Kidney epithelial cell (primary cell): ENCODE measurements around the gene VSX2. TPM values are rescaled to one million over a fixed set of nuclear protein-coding genes. Genes with fewer than 3 reads are reported as not detected.

Source experiments
- DNase-seq: peaks from one replicate; pipeline ENCODE4 v3.0.0-alpha.2; 2010; ENCODE audit warnings: low read depth
- H3K27me3 ChIP-seq: 2 replicates; pipeline ENCODE4 v1.6.0; 2011; ENCODE audit warnings: low read length; ENCODE audit not compliant: control insufficient read depth, insufficient read depth
- H3K36me3 ChIP-seq: 2 replicates; pipeline ENCODE4 v1.5.1; 2011; ENCODE audit warnings: low read length; ENCODE audit not compliant: control insufficient read depth, insufficient read depth
- H3K4me3 ChIP-seq: 2 replicates; pipeline ENCODE4 v1.5.1; 2011; ENCODE audit warnings: low read depth, mild to moderate bottlenecking, control low read depth, low read length
- total RNA-seq: library from RNA; depleted of rRNA; stranded (reverse); fragments of >200 nt; gene quantifications from 2 replicates; pipeline ENCODE4 v1.2.3, GENCODE V29; 2015
- TF ChIP-seq, protein P1 (sequence below): IDR thresholded peaks from 2 replicates; pipeline ENCODE4 v1.5.1; 2011; ENCODE audit warnings: mild to moderate bottlenecking, moderate library complexity, low read length, control low read depth, inconsistent platforms; ENCODE audit not compliant: insufficient read depth, poor library complexity, severe bottlenecking

Gene VSX2
- total RNA-seq, 1 donor from 2014 or later: not detected

DNA sequence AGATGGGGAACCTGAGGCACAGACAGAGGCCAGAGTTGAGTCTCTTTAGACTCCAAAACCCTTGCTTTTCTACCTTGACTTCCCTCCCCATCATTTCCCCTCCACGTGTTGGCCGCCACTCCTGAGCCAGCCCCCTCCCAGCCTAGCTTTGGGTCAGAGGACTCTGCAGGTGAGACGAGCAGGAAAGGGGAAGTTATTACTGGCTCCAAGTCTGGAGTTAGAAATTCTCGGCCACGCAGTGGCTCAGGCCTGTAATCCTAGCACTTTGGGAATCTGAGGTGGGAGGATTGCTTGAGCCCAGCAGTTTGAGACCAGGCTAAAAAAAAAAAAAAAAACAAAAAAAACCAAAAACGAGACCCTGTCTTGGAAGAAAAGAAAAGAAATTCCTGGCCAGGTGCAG is 8.8 kb downstream of the VSX2 start:
- Histone ChIP-seq H3K4me3 (no peak overlapping the region), H3K27me3 (peaks cover 46% of the 10 kb centered on the region), H3K36me3 (no peaks in the 10 kb centered on the region)
- DNase-seq: no peak
- TF ChIP-seq, protein P1, sequence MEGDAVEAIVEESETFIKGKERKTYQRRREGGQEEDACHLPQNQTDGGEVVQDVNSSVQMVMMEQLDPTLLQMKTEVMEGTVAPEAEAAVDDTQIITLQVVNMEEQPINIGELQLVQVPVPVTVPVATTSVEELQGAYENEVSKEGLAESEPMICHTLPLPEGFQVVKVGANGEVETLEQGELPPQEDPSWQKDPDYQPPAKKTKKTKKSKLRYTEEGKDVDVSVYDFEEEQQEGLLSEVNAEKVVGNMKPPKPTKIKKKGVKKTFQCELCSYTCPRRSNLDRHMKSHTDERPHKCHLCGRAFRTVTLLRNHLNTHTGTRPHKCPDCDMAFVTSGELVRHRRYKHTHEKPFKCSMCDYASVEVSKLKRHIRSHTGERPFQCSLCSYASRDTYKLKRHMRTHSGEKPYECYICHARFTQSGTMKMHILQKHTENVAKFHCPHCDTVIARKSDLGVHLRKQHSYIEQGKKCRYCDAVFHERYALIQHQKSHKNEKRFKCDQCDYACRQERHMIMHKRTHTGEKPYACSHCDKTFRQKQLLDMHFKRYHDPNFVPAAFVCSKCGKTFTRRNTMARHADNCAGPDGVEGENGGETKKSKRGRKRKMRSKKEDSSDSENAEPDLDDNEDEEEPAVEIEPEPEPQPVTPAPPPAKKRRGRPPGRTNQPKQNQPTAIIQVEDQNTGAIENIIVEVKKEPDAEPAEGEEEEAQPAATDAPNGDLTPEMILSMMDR: no peak

DNA sequence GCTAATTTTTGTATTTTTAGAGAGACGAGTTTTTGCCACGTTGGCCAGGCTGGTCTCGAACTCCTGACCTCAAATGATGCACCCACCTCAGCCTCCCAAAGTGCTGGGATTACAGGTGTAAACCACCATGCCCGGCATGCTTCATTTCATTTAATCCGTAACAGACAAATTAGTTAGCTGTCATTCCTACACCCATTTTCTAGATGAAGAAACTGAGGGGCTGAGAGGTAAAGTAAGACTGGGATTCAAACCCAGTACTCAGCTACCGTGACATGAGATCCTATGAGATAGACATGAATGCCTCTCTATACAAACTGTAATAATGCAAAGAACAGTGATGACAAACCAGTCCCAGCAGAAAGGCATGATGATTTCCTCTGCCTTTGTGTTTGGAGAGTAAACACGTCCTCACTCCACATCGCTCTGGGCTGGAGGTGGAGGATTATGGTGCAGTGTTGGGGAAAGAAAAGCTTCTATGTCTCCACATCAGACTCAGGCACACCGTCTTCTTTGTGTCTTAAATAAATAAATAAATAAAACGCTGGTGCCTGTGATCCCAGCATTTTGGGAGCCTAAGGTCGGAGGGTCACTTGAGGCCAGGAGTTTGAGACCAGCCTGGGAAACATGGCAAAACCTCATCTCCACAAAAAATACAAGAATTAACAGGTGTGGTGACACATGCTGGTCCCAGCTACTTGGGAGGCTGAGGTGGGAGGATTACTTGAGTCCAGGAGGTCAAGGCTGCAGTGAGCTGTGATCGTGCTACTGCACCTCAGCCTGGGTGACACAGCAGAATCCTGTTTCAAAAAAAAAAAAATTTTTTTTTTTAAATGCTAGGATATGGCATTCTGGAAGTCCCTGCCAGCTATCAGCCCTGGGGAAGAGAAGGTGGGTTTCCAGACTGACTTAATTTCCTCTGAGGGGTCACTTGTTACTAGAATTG is 10.5 kb downstream of the VSX2 start:
- Histone ChIP-seq H3K27me3 (peaks cover 31% of the 10 kb centered on the region), H3K4me3 (no peak overlapping the region), H3K36me3 (no peaks in the 10 kb centered on the region)
- TF ChIP-seq, protein P1: no peak
- DNase-seq: no peak

DNA sequence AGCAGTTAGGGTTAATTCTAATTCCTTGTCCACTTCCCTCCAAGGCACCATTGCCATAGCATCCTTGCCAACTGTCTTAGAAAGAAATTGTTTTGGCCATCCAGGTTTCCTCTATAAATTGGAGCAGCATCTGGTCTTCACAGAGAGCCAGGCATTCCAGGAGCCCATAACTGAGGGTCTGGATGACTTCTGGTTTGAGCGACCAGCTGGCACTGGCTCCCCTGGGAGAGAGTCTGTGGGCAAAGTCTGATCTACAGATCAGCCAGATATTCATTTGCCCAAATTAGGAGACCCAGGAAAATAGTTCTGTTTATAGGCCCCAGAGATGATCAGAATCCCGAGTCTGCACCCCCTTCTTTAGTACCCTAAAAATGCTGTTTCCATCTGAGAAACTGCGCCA is 16.0 kb downstream of the VSX2 start:
- H3K27me3 ChIP-seq: peaks cover 35% of the 10 kb centered on the region
- no peak overlapping the region for H3K4me3 ChIP-seq
- DNase-seq: no peak
- H3K36me3 ChIP-seq: no peaks in the 10 kb centered on the region
- TF ChIP-seq, protein P1: no peak

DNA sequence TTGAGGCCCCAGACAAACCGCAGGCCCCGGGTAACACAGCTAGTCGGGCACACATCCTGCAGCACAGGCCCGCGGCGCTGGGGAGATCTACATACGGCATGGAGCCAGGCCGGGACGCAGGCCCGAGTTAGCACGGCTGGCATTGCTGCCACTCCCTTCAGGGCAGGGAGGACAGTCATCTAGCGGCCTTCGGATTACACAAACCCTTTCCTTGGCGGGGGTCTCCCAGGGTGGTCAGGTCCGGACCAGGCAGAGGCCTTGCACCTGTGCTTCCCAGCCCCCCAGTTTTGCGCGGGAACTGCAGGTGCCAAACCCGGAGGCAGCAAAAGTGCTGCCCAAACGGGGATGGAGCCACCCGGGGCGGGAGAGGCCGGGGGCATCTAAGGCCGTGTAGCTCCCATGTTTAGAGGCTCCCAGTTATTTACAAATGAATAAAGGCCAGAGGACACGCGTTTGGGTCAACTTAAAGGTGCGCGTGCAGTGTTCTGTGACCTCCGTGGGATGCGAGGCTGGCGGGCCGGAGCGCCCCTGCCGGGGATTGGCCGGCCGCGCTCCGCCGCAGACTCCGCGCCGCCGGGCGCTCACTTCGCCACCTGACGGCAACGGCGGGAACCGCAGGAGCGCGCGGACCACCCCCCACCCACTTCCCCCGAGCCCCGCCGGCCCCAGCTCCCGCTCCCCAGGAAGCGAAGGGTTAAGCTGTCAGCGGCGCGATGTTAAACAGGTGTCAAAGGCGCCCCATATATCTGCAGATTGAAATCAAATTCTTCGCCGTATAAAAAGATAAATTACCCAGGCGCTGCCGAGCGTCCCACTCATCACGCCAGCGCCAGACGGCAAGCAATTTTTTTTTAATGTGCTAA is 18.1 kb downstream of the VSX2 start:
- Histone ChIP-seq H3K27me3 (peaks cover 30% of the 10 kb centered on the region), H3K36me3 (no peaks in the 10 kb centered on the region), H3K4me3 (peak overlapping the region; percentile 49)
- no peak for DNase-seq
- TF ChIP-seq, protein P1: no peak

DNA sequence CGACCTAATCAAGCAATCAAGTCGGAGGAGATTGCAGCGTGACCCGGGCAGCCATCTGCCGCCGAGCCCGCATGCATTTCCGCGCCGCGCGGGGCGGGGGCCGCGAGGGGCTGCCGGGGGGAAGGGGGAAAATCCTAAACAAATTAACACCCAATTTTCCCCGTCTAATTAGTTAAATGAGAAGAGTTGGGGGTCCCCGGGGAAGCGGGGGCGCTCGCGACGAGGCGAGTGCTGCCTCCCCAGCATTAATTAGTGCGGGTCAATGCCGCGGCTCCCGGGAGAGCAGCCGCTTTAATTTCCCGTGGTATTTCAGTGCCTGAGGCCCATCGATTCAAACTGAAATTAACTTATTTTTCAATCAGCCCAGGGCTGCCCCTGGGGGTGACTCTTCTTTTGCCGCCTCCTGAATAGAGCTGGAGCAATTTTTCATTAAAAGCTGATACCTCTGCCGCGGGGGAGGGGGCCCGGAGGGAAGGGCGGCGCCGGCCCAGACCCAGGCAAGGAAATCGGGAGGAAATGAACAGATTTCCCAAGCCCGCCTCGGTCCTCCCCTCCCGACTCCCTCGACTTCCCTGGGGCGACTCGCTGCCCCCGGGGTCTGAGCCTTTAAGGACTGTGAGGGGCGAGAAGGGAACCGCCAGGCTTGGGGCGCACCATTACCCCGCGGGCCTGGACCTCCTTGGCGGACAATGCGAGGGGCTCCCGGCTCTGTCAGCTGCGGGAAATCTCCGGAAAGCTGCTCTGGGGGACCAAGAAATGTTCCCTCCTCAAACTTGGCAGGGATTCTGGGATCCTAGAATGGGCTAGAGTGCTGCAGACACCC is 18.9 kb downstream of the VSX2 start:
- DNase-seq: no peak
- H3K27me3 ChIP-seq: peaks cover 30% of the 10 kb centered on the region
- TF ChIP-seq, protein P1: no peak
- peak overlapping the region; percentile 49 for H3K4me3 ChIP-seq
- H3K36me3 ChIP-seq: no peaks in the 10 kb centered on the region
